Right lobe of liver (tissue), 6 donors: ENCODE data around the gene ARHGEF1. TPM values are rescaled to one million over a fixed set of nuclear protein-coding genes. Genes with fewer than 3 reads are reported as not detected.
"Not testable (repeated sequence)": the region's sequence is repeated elsewhere in the genome, so short reads cannot be mapped to it uniquely, and the experiment has no call there.

Experiments used
- ATAC-seq, 4 donors: fragments of 200-7000 bp; cut with Tn5 transposase; one replicate each; pipeline ENCODE4 v1.9.1; 2020; ENCODE audit warnings: mild to moderate bottlenecking in 4 of 4, moderate library complexity in 4 of 4
- DNase-seq, 3 donors: peaks; one replicate each; pipeline ENCODE4 v3.0.0-alpha.2; 2020
- H3K27ac ChIP-seq, 3 donors: fragments of 200-600 bp; one replicate each; pipeline ENCODE4 v1.8.0; 2022
- H3K27me3 ChIP-seq, 2 donors: fragments of 200-600 bp; one replicate each; pipeline ENCODE4 v1.8.0; 2022
- H3K36me3 ChIP-seq, 4 donors: fragments of 200-600 bp; sonication (generic) in 1 of 4; one replicate each; pipeline versions ENCODE4 v1.5.1 to v1.8.0; 2017 to 2022; ENCODE audit warnings: control low read depth in 1 of 4
- H3K4me1 ChIP-seq, 4 donors: fragments of 200-600 bp; sonication (generic) in 1 of 4; one replicate each; pipeline versions ENCODE4 v1.5.1 to v1.8.0; 2017 to 2022; ENCODE audit warnings: control low read depth in 1 of 4
- H3K4me3 ChIP-seq, 3 donors: fragments of 200-600 bp; one replicate each; pipeline ENCODE4 v1.8.0; 2022
- H3K9me3 ChIP-seq, 4 donors: fragments of 200-600 bp; sonication (generic) in 1 of 4; one replicate each; pipeline versions ENCODE4 v1.5.1 to v1.8.0; 2017 to 2022; ENCODE audit warnings: control low read depth in 1 of 4
- CTCF ChIP-seq, 4 donors: fragments of 200-600 bp in 3 of 4; fragments of 450-650 bp in 1 of 4; IDR thresholded peaks; one replicate each; pipeline versions ENCODE4 v1.5.1 to v1.8.0; 2016 to 2022; ENCODE audit warnings: antibody characterized with exemption in 4 of 4, mild to moderate bottlenecking in 2 of 4
- POLR2A ChIP-seq: fragments of 450-650 bp; IDR thresholded peaks from one replicate; pipeline ENCODE4 v1.6.1; 2017; ENCODE audit warnings: antibody characterized with exemption, mild to moderate bottlenecking
- WGBS: methylation state at CpG from one replicate; pipeline ENCODE4 v1.1.6; 2018; ENCODE audit warnings: low coverage, low lambda C conversion rate; ENCODE audit not compliant: insufficient coverage; ENCODE audit errors: missing lambda C conversion rate; 5-methylcytosine and 5-hydroxymethylcytosine counted together
- intact Hi-C, 2 donors: fragments of 100-400 bp; cut with DNase I; formaldehyde crosslinking; loops; one replicate each; pipeline versions ENCODE4 v1.11.2 to v1.14.1; 2022
- total RNA-seq, 6 experiments: library from RNA; depleted of rRNA in 2 of 6; stranded (reverse); fragments of >200 nt in 2 of 6; fragmentation: NEBNext Ultra II Directional in 3 of 6; extraction: Animal tissue kit (Norgen Biotek cat#: 25700) in 3 of 6; gene quantifications; one replicate each; pipeline versions ENCODE4 v1.1.0 to v1.2.4, GENCODE V29; 2016 to 2023
- donor health status: DM: no; HTN: yes; CAD: no.
- donor health status: DM: no; HTN: no; CAD: no.
- donor health status: DM: no; HTN: no; CAD: no.
- donor health status: DM: no; HTN: yes; CAD: no.
- donor health status: DM: no; HTN: yes; CAD: no.

ARHGEF1 gene
- total RNA-seq, 6 experiments from 2014 or later: 25.3 to 39.7 (median 30.2) TPM

GRCh38 chr19:41913538-41914423 is 30.8 kb downstream of the ARHGEF1 start:
- Histone ChIP-seq H3K27ac (no peak overlapping the region), H3K36me3 (no peaks in the 10 kb centered on the region), H3K4me3 (no peak overlapping the region), H3K4me1 (no peaks in the 10 kb centered on the region), H3K9me3 (no peaks in the 10 kb centered on the region), H3K27me3 (no peaks in the 10 kb centered on the region)
- intact Hi-C loops: no loop called here
- no peak for DNase-seq
- WGBS: 8% methylated on average over 20 of the region's 21 CpGs
- ATAC-seq: no peak
- TF ChIP-seq POLR2A (no peak), CTCF (IDR thresholded peaks at IDR 0.05) (no peak)

- H3K27me3 ChIP-seq, H3K4me3 ChIP-seq, intact Hi-C loops, ATAC-seq, H3K27ac ChIP-seq, H3K36me3 ChIP-seq, DNase-seq, H3K9me3 ChIP-seq, H3K4me1 ChIP-seq: not testable (repeated sequence)
- WGBS: 0% methylated on average over 1 of the region's 5 CpGs
Measured at GRCh38 chr19:41914424-41914834, 31.4 kb downstream of the ARHGEF1 start.

- H3K4me1 ChIP-seq: no peaks in the 10 kb centered on the region
- no peak for ATAC-seq
- no peaks in the 10 kb centered on the region for H3K9me3 ChIP-seq
- no peaks in the 10 kb centered on the region for H3K36me3 ChIP-seq
- no peak overlapping the region for H3K4me3 ChIP-seq
- 2% methylated on average over 36 of the region's 38 CpGs for WGBS
- H3K27me3 ChIP-seq: no peaks in the 10 kb centered on the region
- no peak for TF ChIP-seq POLR2A
- no peak for TF ChIP-seq CTCF (IDR thresholded peaks at IDR 0.05)
- intact Hi-C loops: no loop called here
- H3K27ac ChIP-seq: no peak overlapping the region
- DNase-seq: no peak
Measured at GRCh38 chr19:41915021-41915775, 32.2 kb downstream of the ARHGEF1 start.

- no peak overlapping the region for H3K27ac ChIP-seq
- WGBS: 12% methylated on average over 6 of the region's 27 CpGs
- no peaks in the 10 kb centered on the region for H3K9me3 ChIP-seq
- no peak overlapping the region for H3K4me3 ChIP-seq
- ATAC-seq (no peak), DNase-seq (no peak)
- H3K36me3 ChIP-seq: no peaks in the 10 kb centered on the region
- H3K27me3 ChIP-seq: no peaks in the 10 kb centered on the region
- intact Hi-C loops: no loop called here
- no peak for TF ChIP-seq POLR2A
- no peak for TF ChIP-seq CTCF (IDR thresholded peaks at IDR 0.05)
- no peaks in the 10 kb centered on the region for H3K4me1 ChIP-seq
Measured at GRCh38 chr19:41915776-41916414, 32.9 kb downstream of the ARHGEF1 start.
